SK-MEL-5 (cell line): ENCODE results near the gene PRPSAP2. TPM values are rescaled to one million over a fixed set of nuclear protein-coding genes. Genes with fewer than 3 reads are reported as not detected.
"Not testable (repeated sequence)": the region's sequence is repeated elsewhere in the genome, so short reads cannot be mapped to it uniquely, and the experiment has no call there.

ENCODE experiments used
- DNase-seq: peaks from one replicate; pipeline ENCODE4 v3.0.0-alpha.2; 2016; ENCODE audit warnings: low read depth, low spot score
- in situ Hi-C: cut with HindIII; loops from 2 replicates; pipeline ENCODE4 v1.10.0; 2016; ENCODE audit warnings: low sequenced_read_pairs, high pct_unique_total_duplicates, low pct_unique_long_range_greater_than_20kb
- total RNA-seq: library from RNA; depleted of rRNA; stranded (reverse); fragments of >200 nt; shearing (Covaris generic); gene quantifications from 2 replicates; pipeline ENCODE4 v1.2.3, GENCODE V29; 2014

The PRPSAP2 gene
- total RNA-seq, 1 experiment from 2014 or later = 63.6 TPM

DNA sequence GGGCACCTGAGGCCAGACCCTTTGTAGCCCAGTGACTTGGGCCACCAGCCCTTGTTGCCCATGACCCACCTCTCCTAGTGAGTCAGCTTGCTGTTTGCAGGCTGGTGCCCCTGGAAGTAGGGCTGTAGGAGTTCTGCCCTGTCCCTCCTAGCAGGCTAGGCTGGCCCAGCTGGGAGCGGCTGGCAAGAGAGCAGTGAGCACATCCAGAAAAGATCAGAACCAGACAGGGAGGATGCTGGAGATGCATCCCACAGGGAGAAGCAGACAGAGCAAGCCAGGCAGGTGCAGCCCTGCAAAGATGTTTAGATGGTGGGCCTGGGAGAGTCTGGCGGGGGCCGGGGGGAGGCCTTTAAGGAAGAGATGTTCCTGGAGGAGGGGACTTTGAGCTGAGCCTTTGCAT, 96.4 kb downstream of the PRPSAP2 start:
- no peak for DNase-seq
- in situ Hi-C loops = no loop called here

- in situ Hi-C loops = no loop called here
- no peak for DNase-seq
Measured at GRCh38 chr17:18955009-18955408, 97.1 kb downstream of the PRPSAP2 start.

GRCh38 chr17:18956021-18956420, 98.1 kb downstream of the PRPSAP2 start:
- in situ Hi-C loops, DNase-seq: not testable (repeated sequence)

DNA sequence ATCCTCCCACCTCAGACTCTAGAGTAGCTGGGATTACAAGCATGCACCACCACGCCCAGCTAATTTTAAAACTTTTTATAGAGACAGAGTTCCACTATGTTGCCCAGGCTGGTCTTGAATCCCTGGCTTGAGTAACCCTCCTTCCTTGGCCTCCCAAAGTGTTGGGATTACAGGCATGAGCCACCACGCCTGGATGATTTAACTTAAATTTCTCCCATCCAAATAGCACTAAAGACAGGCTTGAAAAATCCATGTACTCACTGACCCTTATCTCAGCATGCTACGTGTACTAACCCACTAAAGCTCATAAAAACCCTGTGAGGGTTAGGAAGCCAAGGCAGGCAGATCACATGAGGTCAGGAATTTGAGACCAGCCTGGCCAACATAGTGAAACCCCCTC, 98.7 kb downstream of the PRPSAP2 start:
- in situ Hi-C loops = no loop called here
- no peak for DNase-seq

GRCh38 chr17:18957831-18958230, 99.9 kb downstream of the PRPSAP2 start:
- in situ Hi-C loops = no loop called here
- no peak for DNase-seq

DNA sequence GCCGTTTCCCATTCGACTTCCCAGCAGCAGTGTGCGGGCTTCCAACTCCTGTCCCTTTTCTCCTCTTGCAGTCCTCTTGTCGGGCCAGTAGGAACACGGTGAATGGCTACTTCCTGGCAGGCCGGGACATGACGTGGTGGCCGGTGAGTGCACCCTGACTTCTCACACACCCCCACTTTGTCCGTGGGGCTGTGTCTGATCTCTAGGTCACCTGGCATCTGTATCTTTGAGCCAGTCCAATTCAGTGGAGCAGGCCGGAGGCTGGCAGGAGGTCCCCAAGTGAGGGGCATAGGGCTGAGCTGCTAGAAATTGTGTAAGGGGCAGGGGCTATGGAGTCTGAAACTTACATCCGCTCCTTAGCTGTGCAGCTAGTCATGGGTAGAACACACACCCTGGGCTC, 100.7 kb downstream of the PRPSAP2 start:
- in situ Hi-C loops = no loop called here
- no peak for DNase-seq

- no peak for DNase-seq
- in situ Hi-C loops = no loop called here
Measured at GRCh38 chr17:18959071-18959844, 101.3 kb downstream of the PRPSAP2 start.

- no peak for DNase-seq
- in situ Hi-C loops = no loop called here
Measured at GRCh38 chr17:18959845-18960240, 101.9 kb downstream of the PRPSAP2 start.

DNA sequence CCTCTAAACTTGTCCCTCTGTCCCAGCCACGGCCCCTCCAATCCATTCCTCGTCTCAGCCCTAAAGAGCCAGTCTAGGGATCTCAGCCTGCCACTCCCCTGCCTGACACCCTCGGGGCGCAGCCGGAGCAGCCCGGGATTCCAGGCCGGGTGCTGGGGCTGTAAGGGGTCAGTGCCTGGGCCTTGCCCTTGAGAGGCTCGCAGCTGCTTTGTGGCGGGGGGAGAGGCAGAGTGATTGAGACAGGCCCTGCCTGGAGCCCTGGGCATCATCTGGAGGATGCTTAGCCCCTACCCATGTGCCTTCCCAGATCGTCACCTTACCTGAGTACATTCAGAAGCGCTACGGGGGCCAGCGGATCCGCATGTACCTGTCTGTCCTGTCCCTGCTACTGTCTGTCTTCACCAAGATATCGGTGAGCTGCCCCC, 102.3 kb downstream of the PRPSAP2 start:
- in situ Hi-C loops = no loop called here
- no peak for DNase-seq

- in situ Hi-C loops = no loop called here
- DNase-seq = peak; percentile 75
Measured at GRCh38 chr17:18960803-18961511, 103.0 kb downstream of the PRPSAP2 start.

GRCh38 chr17:18961634-18962493, 103.9 kb downstream of the PRPSAP2 start:
- in situ Hi-C loops = no loop called here

DNA sequence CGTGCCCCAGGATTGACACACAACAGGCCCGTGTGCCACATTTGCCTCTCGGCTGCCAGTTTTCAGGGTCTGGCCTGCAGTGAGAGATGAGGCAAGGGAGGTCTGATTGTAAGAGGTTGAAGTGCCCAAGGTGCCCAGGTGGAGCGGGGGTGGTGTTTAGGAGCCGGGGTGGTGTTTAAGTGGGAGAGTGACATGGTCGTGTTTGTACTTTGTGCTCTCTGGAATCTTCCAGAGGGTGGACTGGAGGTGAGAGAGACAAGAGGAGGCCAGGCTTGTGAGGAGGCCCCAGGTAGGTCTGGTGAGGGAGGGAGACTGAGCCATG, 104.5 kb downstream of the PRPSAP2 start:
- DNase-seq = no peak
- in situ Hi-C loops = no loop called here

More at GRCh38 chr17:18961634-18962493, 103.9 kb downstream of the PRPSAP2 start:
- DNase-seq = no peak

DNA sequence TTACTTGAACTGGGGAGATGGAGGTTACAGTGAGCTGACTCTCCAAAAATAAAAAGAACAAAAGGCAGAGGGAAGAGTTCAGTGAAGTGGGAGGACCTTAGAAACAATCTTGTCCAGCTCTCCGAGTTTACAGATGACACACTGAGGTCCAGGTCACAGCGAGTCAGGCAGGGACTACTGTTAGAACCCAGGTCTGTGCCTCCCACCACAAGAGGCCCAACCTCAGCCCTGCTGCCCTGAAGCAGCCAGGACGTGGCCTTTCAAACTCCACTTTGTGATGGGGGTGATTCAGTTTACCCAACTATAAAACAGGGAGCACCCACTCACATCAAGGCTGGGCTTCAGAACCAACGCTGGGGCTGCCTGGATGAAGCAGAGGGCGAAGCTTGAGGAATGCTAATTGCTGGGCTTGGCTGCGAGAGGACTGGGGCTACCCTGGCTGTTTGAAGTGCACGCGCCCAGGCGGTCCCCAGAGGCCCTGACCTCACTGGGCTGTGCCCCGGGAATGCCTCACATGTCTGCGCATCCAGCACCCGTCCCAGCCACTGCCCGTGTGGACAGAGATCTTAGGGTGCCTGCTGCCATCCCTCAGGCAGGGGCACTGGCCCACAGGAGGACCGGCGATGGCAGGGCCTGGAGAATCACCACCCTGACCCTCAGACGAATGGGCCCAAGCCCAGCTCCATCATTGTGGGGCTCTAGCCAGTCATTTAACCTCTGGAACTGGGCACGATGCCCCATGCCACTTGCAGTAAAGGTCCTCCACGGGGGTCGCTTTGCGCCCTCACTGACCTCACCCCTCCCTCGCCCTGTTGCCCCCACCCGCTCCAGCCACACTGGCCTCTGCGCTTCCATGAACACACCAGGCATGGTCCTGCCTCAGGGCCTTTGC, 105.4 kb downstream of the PRPSAP2 start:
- no peak for DNase-seq
- in situ Hi-C loops = no loop called here

GRCh38 chr17:18964018-18964351, 106.1 kb downstream of the PRPSAP2 start:
- in situ Hi-C loops = no loop called here
- no peak for DNase-seq

DNA sequence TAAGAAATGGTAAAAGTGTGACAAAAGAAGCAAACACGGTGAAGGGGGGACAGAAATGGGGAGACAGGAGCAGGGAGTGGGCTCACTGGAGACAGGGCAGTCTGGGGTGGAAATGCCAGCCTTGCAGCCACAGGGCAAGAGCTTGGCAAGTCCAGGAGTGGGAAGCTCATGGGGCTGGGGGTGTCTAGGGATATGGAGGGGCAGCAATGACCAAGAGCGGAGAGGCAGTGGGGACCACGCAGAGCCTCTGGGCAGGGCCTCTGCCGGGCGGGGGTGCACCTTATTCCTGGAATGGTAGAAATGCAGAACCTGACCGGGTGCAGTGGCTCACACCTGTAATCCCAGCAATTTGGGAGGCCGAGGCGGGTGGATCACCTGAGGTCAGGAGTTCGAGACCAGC, 106.6 kb downstream of the PRPSAP2 start:
- no peak for DNase-seq
- in situ Hi-C loops = no loop called here

DNA sequence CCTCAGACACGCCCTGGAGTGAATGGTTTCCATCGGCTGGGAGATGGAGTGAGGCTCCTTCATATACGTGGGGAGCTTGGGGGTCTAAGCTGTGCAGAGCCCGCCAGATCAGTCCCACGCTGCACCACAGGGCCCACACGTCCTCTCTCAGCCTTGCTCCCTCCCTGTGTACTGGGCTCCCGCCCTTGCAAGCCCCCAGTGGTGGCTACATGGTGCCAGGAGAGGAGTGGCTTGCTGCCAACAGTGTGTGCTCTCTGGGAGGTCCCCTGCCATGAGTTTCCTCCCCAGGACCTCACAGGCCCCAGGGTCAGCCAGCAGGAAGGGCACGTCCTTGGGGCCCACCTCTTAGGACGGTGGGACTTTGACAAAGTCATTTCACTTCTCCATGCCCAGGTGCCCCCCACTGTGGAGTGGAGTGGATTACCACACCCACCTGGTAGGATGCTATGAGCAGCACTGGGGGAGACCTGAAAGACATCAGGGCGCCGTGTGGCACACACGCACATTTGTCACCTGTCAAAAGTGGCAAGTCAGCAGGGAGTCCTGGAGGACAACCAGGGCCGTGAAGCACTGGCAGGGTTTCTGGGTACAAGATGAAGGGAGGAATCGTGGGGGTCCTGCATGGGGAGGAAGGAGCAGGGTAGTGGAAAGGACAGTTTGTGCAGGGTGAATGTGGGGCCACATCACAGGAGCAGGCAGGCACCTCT, 107.8 kb downstream of the PRPSAP2 start:
- in situ Hi-C loops = no loop called here
- DNase-seq = no peak
